Measurements from ENCODE around the gene SLC31A2. TPM values are rescaled to one million over a fixed set of nuclear protein-coding genes. Genes with fewer than 3 reads are reported as not detected.

SLC31A2 gene
- total and polyA plus RNA-seq, 3 donors from 2014 or later: 38.8 to 42.4 (median 40.3) TPM

DNA sequence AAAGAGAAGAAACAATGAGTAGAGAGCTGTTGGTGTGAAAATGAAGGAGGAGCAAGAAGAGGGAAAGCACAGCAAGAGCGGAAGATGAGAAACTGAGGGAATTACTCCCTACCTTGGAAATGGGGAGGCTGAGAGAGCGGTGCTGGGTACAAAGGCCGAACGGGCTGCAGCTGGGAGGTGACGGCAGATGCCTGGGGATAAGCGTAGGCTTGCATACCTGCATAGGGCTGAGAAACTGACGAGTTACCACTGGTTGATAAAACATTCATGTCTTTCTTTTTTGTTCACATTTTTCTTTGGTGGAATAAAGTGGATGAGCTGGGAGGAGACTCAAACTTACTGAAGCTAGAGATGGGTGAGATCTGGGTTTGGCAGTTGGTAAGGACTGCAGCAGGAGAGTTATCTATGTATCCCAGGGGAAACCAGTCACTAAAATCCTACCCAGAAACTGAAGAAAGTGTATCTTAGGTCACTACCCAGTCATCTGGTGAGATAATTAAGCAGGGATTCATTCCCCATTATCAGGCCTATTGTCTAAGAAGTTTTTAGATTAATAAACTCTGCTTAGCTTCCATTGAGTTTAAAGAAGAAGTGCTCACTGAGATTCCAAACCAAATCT lies 35.4 kb downstream of the SLC31A2 start:
- 94 to 96% methylated on average over 7 of the region's 7 CpGs for WGBS, 2 donors

DNA sequence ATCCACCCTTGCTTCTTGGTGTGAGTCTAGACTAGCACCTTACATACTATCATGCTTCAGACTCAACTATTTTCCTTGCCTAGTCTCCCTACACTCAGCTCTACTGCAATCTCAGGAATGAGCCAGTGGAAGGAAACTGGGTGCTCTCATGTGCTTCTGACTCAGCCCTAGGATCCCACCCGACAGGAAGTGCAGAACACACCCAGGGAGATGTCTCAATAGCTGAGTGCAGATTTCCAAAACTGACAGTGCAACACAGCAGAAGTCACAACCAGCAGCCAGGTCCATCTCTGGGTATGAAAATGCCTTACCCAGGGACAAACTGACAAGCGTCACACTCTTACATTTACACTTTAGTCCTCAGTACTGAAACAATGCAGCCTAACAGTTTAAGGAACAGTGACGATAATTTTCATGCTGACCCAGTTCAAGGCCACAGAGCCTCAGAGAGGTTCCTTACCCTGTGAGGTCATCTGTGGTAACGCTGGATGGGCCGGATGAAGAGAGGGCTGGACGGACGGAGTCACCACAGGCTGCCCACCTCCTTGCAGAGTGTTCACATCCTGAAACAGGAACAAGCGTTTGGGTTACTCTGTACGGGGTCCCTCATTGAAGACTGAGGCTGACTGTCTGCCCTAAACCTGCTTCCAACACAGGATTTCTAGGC lies 37.3 kb downstream of the SLC31A2 start:
- H3K27me3 ChIP-seq: no peaks in the 10 kb centered on the region
- peak; percentile 54 for DNase-seq
- H3K9me3 ChIP-seq: no peaks in the 10 kb centered on the region
- intact Hi-C loops (cut with DNase I; ENCODE audit: low total_unique reads): no loop called here
- no peaks in the 10 kb centered on the region for H3K4me1 ChIP-seq
- H3K4me3 ChIP-seq: no peak overlapping the region
- H3K27ac ChIP-seq: peak overlapping the region in 1 of 2 donors; percentile 62
- 61 to 74% methylated on average over 5 to 9 of the region's 9 CpGs for WGBS, 2 donors
- no peak for TF ChIP-seq POLR2A (IDR thresholded peaks at IDR 0.05)
- TF ChIP-seq, protein P1, sequence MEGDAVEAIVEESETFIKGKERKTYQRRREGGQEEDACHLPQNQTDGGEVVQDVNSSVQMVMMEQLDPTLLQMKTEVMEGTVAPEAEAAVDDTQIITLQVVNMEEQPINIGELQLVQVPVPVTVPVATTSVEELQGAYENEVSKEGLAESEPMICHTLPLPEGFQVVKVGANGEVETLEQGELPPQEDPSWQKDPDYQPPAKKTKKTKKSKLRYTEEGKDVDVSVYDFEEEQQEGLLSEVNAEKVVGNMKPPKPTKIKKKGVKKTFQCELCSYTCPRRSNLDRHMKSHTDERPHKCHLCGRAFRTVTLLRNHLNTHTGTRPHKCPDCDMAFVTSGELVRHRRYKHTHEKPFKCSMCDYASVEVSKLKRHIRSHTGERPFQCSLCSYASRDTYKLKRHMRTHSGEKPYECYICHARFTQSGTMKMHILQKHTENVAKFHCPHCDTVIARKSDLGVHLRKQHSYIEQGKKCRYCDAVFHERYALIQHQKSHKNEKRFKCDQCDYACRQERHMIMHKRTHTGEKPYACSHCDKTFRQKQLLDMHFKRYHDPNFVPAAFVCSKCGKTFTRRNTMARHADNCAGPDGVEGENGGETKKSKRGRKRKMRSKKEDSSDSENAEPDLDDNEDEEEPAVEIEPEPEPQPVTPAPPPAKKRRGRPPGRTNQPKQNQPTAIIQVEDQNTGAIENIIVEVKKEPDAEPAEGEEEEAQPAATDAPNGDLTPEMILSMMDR (IDR thresholded peaks at IDR 0.05): no peak
- H3K36me3 ChIP-seq (ENCODE audit: low read depth, missing control alignments): no peaks in the 10 kb centered on the region

More for the DNA sequence above, 35.4 kb downstream of the SLC31A2 start:
- Histone ChIP-seq H3K4me3 (no peak overlapping the region), H3K9me3 (no peaks in the 10 kb centered on the region), H3K36me3 (ENCODE audit: low read depth, missing control alignments) (no peaks in the 10 kb centered on the region), H3K4me1 (no peaks in the 10 kb centered on the region), H3K27ac (no peak overlapping the region), H3K27me3 (no peaks in the 10 kb centered on the region)
- intact Hi-C loops (cut with DNase I; ENCODE audit: low total_unique reads): no loop called here
- DNase-seq: no peak
- no peak for TF ChIP-seq POLR2A (IDR thresholded peaks at IDR 0.05)
- TF ChIP-seq, protein P1 (IDR thresholded peaks at IDR 0.05): no peak

- no peak for DNase-seq
- Histone ChIP-seq H3K4me1 (no peaks in the 10 kb centered on the region), H3K4me3 (no peak overlapping the region), H3K36me3 (ENCODE audit: low read depth, missing control alignments) (no peaks in the 10 kb centered on the region), H3K27ac (peak overlapping the region in 1 of 2 donors; percentile 47), H3K27me3 (no peaks in the 10 kb centered on the region), H3K9me3 (no peaks in the 10 kb centered on the region)
- intact Hi-C loops (cut with DNase I; ENCODE audit: low total_unique reads): no loop called here
- TF ChIP-seq, protein P1 (IDR thresholded peaks at IDR 0.05): no peak
- no peak for TF ChIP-seq POLR2A (IDR thresholded peaks at IDR 0.05)
- 79% methylated on average over 2 of the region's 2 CpGs for WGBS, 2 donors
Measured at GRCh38 chr9:113192455-113192854, 41.6 kb downstream of the SLC31A2 start.

DNA sequence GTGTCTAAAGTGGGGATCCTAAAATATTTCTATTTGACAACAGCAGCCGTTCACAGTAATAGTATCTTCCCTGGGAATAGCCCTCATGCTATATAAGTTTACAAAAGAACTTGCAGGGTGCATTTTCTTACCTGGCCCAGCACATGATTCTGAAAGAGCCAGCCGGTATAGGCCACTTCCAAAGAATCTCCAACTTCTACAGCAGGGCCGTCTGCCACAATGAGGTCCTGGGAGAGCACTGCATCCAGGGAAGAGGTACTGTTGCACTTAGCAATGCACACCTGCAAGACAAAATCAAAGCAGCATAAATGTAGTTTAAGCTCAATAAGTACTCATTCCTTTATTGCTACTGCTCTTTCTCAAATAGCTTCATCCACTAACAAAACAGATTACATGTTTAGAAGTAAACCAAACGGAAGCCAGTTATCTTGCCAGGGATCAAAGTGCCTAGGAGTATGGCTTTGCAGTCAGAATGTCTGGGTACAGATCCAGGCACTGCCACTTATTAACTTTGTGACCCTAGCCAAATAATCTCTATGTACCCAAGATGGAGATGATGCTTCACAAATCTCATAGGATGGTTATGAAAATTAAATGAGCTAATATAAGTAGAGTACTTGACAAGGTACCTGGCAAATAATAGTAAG lies 49.0 kb downstream of the SLC31A2 start:
- Histone ChIP-seq H3K4me3 (no peak overlapping the region), H3K27me3 (no peaks in the 10 kb centered on the region), H3K9me3 (no peaks in the 10 kb centered on the region), H3K27ac (no peak overlapping the region), H3K4me1 (no peaks in the 10 kb centered on the region), H3K36me3 (ENCODE audit: low read depth, missing control alignments) (no peaks in the 10 kb centered on the region)
- TF ChIP-seq POLR2A (IDR thresholded peaks at IDR 0.05): no peak
- TF ChIP-seq, protein P1 (IDR thresholded peaks at IDR 0.05): no peak
- WGBS, 2 donors: 94 to 95% methylated on average over 4 of the region's 4 CpGs
- intact Hi-C loops (cut with DNase I; ENCODE audit: low total_unique reads): no loop called here
- DNase-seq: no peak
